A673 (cell line): ENCODE measurements around the gene WIPF3. TPM values are rescaled to one million over a fixed set of nuclear protein-coding genes. Genes with fewer than 3 reads are reported as not detected.

ENCODE experiments used
- BruUV-seq: library from RNA; stranded (reverse); fragments of 400-500 nt; replicated peaks from 2 replicates; lab custom pipeline; 2021; lab: Mats Ljungman, UMichigan
- CTCF ChIA-PET: fragments of 300-600 bp; sonication (Branson Sonifier 250); formaldehyde crosslinking; loops from one replicate; lab custom pipeline; 2022; ENCODE audit warnings: antibody characterized with exemption; lab: Charles Lee
- POLR2A ChIA-PET: fragments of 300-600 bp; sonication (Branson Sonifier 250); formaldehyde crosslinking; loops from one replicate; lab custom pipeline; 2022; ENCODE audit warnings: antibody characterized with exemption; ENCODE audit not compliant: low non-redundant PET; lab: Charles Lee
- DNase-seq: peaks from one replicate; pipeline ENCODE4 v3.0.0-alpha.2; 2015; ENCODE audit warnings: low spot score
- H3K27ac ChIP-seq: fragments of 200-600 bp; sonication (generic); 2 replicates; pipeline ENCODE4 v1.5.1; 2016; ENCODE audit warnings: mixed run types, low read depth, mild to moderate bottlenecking, mixed read lengths, antibody characterized with exemption, low read length; ENCODE audit not compliant: poor library complexity, severe bottlenecking
- H3K27me3 ChIP-seq: fragments of 200-600 bp; sonication (generic); replicated peaks from 2 replicates; pipeline ENCODE4 v1.6.1; 2017; ENCODE audit warnings: mixed run types, low read depth, mild to moderate bottlenecking, mixed read lengths, antibody characterized with exemption, low read length; ENCODE audit not compliant: insufficient read depth, poor library complexity
- H3K36me3 ChIP-seq: fragments of 200-600 bp; sonication (generic); 2 replicates; pipeline ENCODE4 v1.6.1; 2016; ENCODE audit warnings: mixed run types, mild to moderate bottlenecking, mixed read lengths, antibody characterized with exemption, low read length; ENCODE audit not compliant: insufficient read depth, poor library complexity, severe bottlenecking
- H3K4me1 ChIP-seq: fragments of 200-600 bp; sonication (generic); 2 replicates; pipeline ENCODE4 v1.6.1; 2017; ENCODE audit warnings: mixed run types, mild to moderate bottlenecking, mixed read lengths, antibody characterized with exemption, low read length; ENCODE audit not compliant: insufficient read depth, poor library complexity, severe bottlenecking
- H3K4me3 ChIP-seq: fragments of 200-600 bp; sonication (generic); 2 replicates; pipeline ENCODE4 v1.5.1; 2016; ENCODE audit warnings: low read depth, mixed run types, mild to moderate bottlenecking, mixed read lengths, low read length; ENCODE audit not compliant: poor library complexity, severe bottlenecking
- H3K9me3 ChIP-seq: fragments of 200-600 bp; sonication (generic); 2 replicates; pipeline ENCODE4 v1.6.1; 2016; ENCODE audit warnings: mixed run types, low read depth, mild to moderate bottlenecking, mixed read lengths, antibody characterized with exemption, low read length; ENCODE audit not compliant: poor library complexity, severe bottlenecking
- CTCF ChIP-seq: fragments of 300-800, 200-600 bp; sonication (generic); conservative IDR thresholded peaks from 2 replicates; pipeline ENCODE4 v1.5.1; 2017; ENCODE audit warnings: low read depth, mild to moderate bottlenecking, antibody characterized with exemption, low read length, moderate library complexity, mixed read lengths
- EZH2 ChIP-seq: fragments of 200-600 bp; sonication (generic); IDR thresholded peaks from 2 replicates; pipeline ENCODE4 v1.6.1; 2017; ENCODE audit warnings: borderline replicate concordance, low read depth, mild to moderate bottlenecking, mixed read lengths, antibody characterized with exemption, low read length; ENCODE audit not compliant: poor library complexity, severe bottlenecking
- intact Hi-C: fragments of 100-400 bp; cut with micrococcal nuclease; formaldehyde crosslinking; loops from one replicate; pipeline ENCODE4 v1.10.0; 2022; ENCODE audit not compliant: unreplicated experiment
- total RNA-seq: library from RNA; stranded (reverse); gene quantifications from 2 replicates; pipeline ENCODE4 v1.2.3, GENCODE V29; 2021

The WIPF3 gene
- total RNA-seq, 1 experiment from 2014 or later = 0.21 TPM

DNA sequence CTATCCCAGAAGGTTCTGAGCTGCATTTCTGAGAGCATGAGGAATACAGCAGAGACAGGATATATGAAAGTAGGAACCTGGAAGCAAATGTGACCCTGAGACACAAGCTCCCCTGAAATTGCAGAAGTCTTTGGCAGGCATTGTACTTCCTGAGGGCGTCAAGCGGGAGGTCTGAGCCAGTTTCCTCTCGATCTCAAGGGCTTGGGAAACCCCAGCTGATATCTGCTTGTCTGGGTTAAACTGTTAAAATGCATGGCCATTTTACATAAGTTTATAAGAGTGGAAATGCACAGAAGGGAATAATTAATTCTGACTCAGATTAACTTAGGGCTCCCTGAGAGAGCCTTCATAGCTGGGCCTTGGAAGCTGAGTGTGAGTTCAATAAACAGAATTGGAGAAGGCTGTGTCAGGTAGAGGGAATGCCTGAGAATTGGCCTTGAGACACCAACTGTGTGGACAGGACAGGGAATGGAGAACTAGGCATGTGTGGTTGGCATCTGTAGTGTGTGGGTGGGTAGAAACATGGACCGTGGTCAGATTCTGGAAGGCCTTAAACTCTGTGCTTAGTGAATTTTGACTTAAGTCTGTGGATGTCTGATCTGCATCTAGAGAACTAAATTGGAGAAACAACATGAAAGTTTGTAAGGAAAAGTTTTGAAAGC, 53.3 kb downstream of the WIPF3 start:
- peaks cover 20% of the 10 kb centered on the region for H3K4me1 ChIP-seq
- no peak overlapping the region for H3K27ac ChIP-seq
- peak; percentile 21 for DNase-seq
- intact Hi-C loops = no loop called here
- TF ChIP-seq EZH2 = no peak
- no peak for TF ChIP-seq CTCF
- H3K4me3 ChIP-seq = no peak overlapping the region
- no peaks in the 10 kb centered on the region for H3K9me3 ChIP-seq
- BruUV-seq = no TSS peak
- H3K27me3 ChIP-seq = no peaks in the 10 kb centered on the region
- ChIA-PET POLR2A (no interaction called here), CTCF (no interaction called here)
- H3K36me3 ChIP-seq = no peaks in the 10 kb centered on the region

DNA sequence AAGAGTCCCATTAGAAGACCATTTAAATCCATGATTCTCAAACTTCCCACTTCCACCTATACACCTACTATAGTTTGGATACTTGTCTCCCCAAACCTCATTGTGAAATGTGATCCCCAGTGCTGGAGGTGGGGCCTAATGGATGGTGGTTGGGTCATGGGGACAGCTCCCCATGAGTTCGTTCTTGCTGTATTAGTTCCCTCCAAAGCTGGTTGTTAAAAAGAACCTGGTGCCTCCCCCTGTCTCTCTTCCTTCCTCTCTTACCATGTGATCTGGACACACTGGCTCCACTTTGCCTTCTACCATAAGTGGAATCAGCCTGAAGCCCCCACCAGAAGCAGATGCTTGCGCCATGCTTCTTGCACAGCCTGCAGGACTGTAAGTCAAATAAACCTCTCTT, 53.9 kb downstream of the WIPF3 start:
- no TSS peak for BruUV-seq
- H3K27ac ChIP-seq = no peak overlapping the region
- H3K9me3 ChIP-seq = no peaks in the 10 kb centered on the region
- CTCF ChIA-PET = no interaction called here
- intact Hi-C loops = no loop called here
- POLR2A ChIA-PET = no interaction called here
- no peak for DNase-seq
- peaks cover 25% of the 10 kb centered on the region for H3K4me1 ChIP-seq
- no peaks in the 10 kb centered on the region for H3K36me3 ChIP-seq
- H3K27me3 ChIP-seq = no peaks in the 10 kb centered on the region
- no peak overlapping the region for H3K4me3 ChIP-seq
- TF ChIP-seq CTCF = no peak
- TF ChIP-seq EZH2 = no peak

- intact Hi-C loops = no loop called here
- CTCF ChIA-PET = interaction anchor here (0.8 kb wide), 1 partner anchor 13 kb away, joined by 3 read pairs; no protein-coding TSS in a partner anchor
- Histone ChIP-seq H3K4me3 (no peak overlapping the region), H3K36me3 (no peaks in the 10 kb centered on the region), H3K9me3 (no peaks in the 10 kb centered on the region), H3K27ac (no peak overlapping the region), H3K27me3 (no peaks in the 10 kb centered on the region), H3K4me1 (peaks cover 41% of the 10 kb centered on the region)
- TF ChIP-seq EZH2 (no peak), CTCF (no peak)
- BruUV-seq = no TSS peak
- POLR2A ChIA-PET = no interaction called here
- DNase-seq = no peak
These were observed 55.6 kb downstream of the WIPF3 start for GRCh38 chr7:29861884-29862283.
